Left ventricle myocardium inferior (tissue), 1 donor: ENCODE data around the gene TIAM2. TPM values are rescaled to one million over a fixed set of nuclear protein-coding genes. Genes with fewer than 3 reads are reported as not detected.
A peak's percentile ranks its signal among the peaks of the same experiment; 100 is the strongest.

Experiments used
- DNase-seq: peaks from one replicate; pipeline ENCODE4 v3.0.0-alpha.2; 2020
- H3K27ac ChIP-seq: fragments of 200-600 bp; replicated peaks from 2 replicates; pipeline ENCODE4 v1.8.0; 2021
- H3K27me3 ChIP-seq: fragments of 200-600 bp; 2 replicates; pipeline ENCODE4 v1.8.0; 2021; ENCODE audit warnings: low read depth
- H3K36me3 ChIP-seq: fragments of 200-600 bp; 2 replicates; pipeline ENCODE4 v1.8.0; 2021
- H3K4me1 ChIP-seq: fragments of 200-600 bp; 2 replicates; pipeline ENCODE4 v1.8.0; 2021
- H3K4me3 ChIP-seq: fragments of 200-600 bp; 2 replicates; pipeline ENCODE4 v1.8.0; 2021; ENCODE audit warnings: mild to moderate bottlenecking, moderate library complexity
- H3K9me3 ChIP-seq: fragments of 200-600 bp; replicated peaks from 2 replicates; pipeline ENCODE4 v1.8.0; 2021
- intact Hi-C: fragments of 100-400 bp; cut with micrococcal nuclease; formaldehyde crosslinking; loops from one replicate; pipeline ENCODE4 v1.11.0; 2022
- total RNA-seq: library from RNA; stranded (reverse); fragmentation: NEBNext Ultra II Directional; extraction: Animal tissue kit (Norgen Biotek cat#: 25700); gene quantifications from one replicate; pipeline ENCODE4 v1.2.1, GENCODE V29; 2021
- TF ChIP-seq, protein P1 (sequence below): fragments of 200-600 bp; IDR thresholded peaks from 2 replicates; pipeline ENCODE4 v1.8.0; 2021; ENCODE audit warnings: antibody characterized with exemption, mild to moderate bottlenecking, borderline replicate concordance
- donor health status: DM: no; HTN: yes; CAD: no; lungs with severe emphysema.

TIAM2 gene
- total RNA-seq, 1 donor from 2014 or later: 12.0 TPM

DNA sequence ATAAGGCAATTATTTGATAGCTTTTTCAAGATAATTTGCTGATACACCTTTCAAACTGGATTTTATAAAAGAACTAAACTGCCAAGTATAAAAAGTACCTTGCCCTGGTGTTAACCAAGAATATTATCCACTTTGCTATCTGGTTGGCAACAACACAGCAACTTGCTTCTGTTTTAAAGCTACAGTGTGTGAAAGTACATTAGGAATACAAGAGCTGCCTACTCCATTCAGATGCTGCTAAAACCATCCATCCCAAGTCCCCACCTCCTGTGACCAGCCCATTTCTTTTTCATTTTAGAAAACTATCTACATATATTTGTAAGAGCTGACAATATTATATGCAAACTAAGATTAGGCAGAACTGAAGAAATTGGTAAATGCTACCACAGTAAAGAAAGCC, 281.5 kb downstream of the TIAM2 start:
- H3K4me3 ChIP-seq: no peak overlapping the region
- H3K27ac ChIP-seq: peak overlapping the region; percentile 80
- TF ChIP-seq, protein P1, sequence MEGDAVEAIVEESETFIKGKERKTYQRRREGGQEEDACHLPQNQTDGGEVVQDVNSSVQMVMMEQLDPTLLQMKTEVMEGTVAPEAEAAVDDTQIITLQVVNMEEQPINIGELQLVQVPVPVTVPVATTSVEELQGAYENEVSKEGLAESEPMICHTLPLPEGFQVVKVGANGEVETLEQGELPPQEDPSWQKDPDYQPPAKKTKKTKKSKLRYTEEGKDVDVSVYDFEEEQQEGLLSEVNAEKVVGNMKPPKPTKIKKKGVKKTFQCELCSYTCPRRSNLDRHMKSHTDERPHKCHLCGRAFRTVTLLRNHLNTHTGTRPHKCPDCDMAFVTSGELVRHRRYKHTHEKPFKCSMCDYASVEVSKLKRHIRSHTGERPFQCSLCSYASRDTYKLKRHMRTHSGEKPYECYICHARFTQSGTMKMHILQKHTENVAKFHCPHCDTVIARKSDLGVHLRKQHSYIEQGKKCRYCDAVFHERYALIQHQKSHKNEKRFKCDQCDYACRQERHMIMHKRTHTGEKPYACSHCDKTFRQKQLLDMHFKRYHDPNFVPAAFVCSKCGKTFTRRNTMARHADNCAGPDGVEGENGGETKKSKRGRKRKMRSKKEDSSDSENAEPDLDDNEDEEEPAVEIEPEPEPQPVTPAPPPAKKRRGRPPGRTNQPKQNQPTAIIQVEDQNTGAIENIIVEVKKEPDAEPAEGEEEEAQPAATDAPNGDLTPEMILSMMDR: no peak
- no peak for DNase-seq
- H3K9me3 ChIP-seq: no peaks in the 10 kb centered on the region
- intact Hi-C loops: no loop called here
- H3K4me1 ChIP-seq: peaks cover 77% of the 10 kb centered on the region
- H3K27me3 ChIP-seq: no peaks in the 10 kb centered on the region
- peaks cover 9% of the 10 kb centered on the region for H3K36me3 ChIP-seq

DNA sequence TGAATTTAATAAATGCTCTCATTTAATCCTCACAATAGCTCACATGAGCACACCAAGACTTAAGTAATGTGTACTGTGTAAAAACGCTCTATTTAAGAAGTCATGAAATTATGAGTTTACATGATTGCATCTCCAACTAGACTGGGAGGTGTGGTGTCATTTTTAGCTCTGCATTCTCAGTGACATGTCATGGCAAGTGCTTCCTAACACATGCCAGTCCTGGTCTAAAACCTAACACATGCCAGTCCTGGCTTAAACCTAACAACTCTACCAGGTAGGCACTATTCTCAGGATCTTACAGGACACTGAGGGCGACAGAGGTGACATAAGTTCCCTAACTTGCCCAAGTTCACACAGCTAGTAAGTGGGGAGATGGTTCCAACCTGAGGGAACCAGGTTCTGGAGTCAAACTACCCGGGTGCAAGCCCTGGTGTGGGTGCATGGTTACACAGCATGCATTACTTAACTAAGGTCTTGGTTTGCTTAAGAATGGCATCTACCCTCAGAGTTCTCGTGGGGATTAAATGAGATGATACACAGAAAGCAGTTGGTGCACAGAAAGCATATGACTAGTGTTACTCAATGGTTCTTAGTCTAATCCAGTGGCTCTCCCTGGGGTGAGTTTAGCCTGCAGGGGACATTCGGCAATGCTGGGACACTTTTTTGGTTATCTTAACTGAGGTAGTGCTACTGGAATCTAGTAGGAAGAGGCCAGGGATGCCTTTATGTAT, 283.4 kb downstream of the TIAM2 start:
- Histone ChIP-seq H3K9me3 (no peaks in the 10 kb centered on the region), H3K4me3 (no peak overlapping the region), H3K36me3 (peaks cover 16% of the 10 kb centered on the region), H3K4me1 (peaks cover 64% of the 10 kb centered on the region), H3K27ac (peak overlapping the region; percentile 80), H3K27me3 (no peaks in the 10 kb centered on the region)
- no peak for DNase-seq
- intact Hi-C loops: no loop called here
- TF ChIP-seq, protein P1: no peak

DNA sequence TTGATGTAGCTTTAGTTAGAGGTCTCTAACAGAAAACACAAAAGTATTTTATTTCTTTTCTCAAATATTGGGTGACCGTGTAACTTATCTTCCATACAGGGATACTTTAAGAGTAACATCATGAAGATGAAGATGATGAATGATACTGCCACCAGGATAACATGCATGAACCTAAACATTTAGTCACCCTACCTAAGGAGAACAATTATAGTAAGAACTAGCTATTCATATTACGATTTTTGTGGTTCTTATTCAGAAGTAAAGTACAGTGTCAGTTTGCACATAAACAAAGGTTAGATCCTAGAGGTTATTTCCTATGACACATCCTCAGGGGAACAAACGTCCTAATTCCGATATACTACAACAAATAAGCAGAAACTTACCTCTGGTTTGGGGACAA, 289.7 kb downstream of the TIAM2 start:
- intact Hi-C loops: no loop called here
- Histone ChIP-seq H3K36me3 (peaks cover 35% of the 10 kb centered on the region), H3K4me3 (no peak overlapping the region), H3K27me3 (no peaks in the 10 kb centered on the region), H3K9me3 (no peaks in the 10 kb centered on the region), H3K4me1 (peaks cover 28% of the 10 kb centered on the region), H3K27ac (no peak overlapping the region)
- no peak for DNase-seq
- TF ChIP-seq, protein P1: no peak

DNA sequence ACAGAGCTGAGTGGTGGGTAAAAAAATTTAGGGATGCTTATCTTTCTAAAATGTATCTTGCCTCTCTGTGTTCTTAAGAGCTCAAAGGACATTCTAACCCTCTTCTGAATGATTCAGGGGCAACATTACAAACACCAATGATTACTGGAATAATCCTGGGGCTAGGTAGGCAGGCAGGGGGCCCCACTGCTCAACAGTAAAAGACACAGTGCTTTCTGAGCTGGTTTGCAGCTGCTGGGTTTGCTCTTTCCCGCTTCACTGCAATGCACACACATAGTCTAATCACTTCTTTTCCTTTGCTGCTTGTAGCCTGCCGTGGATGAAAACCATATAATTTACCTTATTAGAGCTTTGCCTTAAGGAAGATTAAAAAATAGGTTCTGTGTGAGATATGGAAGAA, 292.6 kb downstream of the TIAM2 start:
- H3K9me3 ChIP-seq: no peaks in the 10 kb centered on the region
- H3K36me3 ChIP-seq: peaks cover 48% of the 10 kb centered on the region
- peak overlapping the region; percentile 63 for H3K27ac ChIP-seq
- TF ChIP-seq, protein P1: no peak
- H3K4me3 ChIP-seq: no peak overlapping the region
- intact Hi-C loops: no loop called here
- peaks cover 23% of the 10 kb centered on the region for H3K4me1 ChIP-seq
- H3K27me3 ChIP-seq: no peaks in the 10 kb centered on the region
- DNase-seq: no peak

DNA sequence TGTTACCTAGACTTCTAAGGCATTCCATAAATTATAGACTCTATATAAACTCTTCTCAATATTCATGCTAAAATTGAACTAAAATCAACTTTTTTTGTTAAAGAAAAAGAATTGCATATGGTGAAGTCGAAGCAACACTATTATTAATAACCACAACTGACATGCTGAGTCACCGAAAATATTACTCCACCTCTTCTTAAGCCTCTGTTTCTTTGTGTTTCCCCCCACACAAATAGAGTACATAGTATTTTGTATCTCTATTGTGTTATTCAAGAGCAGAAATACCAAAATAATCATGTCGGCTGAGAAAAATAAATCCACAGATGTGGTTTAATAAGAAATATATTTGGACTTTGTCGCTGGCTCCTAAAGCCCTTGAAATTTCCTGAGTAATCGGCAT, 295.4 kb downstream of the TIAM2 start:
- intact Hi-C loops: no loop called here
- Histone ChIP-seq H3K27ac (no peak overlapping the region), H3K4me3 (no peak overlapping the region), H3K36me3 (peaks cover 44% of the 10 kb centered on the region), H3K4me1 (peaks cover 27% of the 10 kb centered on the region), H3K27me3 (no peaks in the 10 kb centered on the region), H3K9me3 (no peaks in the 10 kb centered on the region)
- TF ChIP-seq, protein P1: no peak
- DNase-seq: no peak
